ENCODE results near the gene BRINP1.

The BRINP1 gene

GRCh38 chr9:119368681-119369581 is at the start of gene BRINP1:
Gene BRINP1, minus strand, starts transcription at chr9:119369435. Its CDS starts 56,080 bp downstream, at chr9:119313355.
- TF ChIP-seq CTCF (conservative IDR thresholded peaks at IDR 0.05; ENCODE audit: low read length) = no peak
- peak; percentile 19 for DNase-seq (ENCODE audit: low read depth)
- peak within 1 kb of the TSS; percentile 58 for H3K4me3 ChIP-seq (ENCODE audit: low read length)

GRCh38 chr9:119418721-119419120 is 49.5 kb upstream of the BRINP1 start:
- no peak overlapping the region for H3K4me3 ChIP-seq (ENCODE audit: low read length)
- TF ChIP-seq CTCF (conservative IDR thresholded peaks at IDR 0.05; ENCODE audit: low read length) = no peak

GRCh38 chr9:119416793-119417192 is 47.6 kb upstream of the BRINP1 start:
- no peak overlapping the region for H3K4me3 ChIP-seq (ENCODE audit: low read length)
- no peak for DNase-seq (ENCODE audit: low read depth)
- no peak for TF ChIP-seq CTCF (conservative IDR thresholded peaks at IDR 0.05; ENCODE audit: low read length)

More at GRCh38 chr9:119418721-119419120, 49.5 kb upstream of the BRINP1 start:
- no peak for DNase-seq (ENCODE audit: low read depth)

- no peak for DNase-seq (ENCODE audit: low read depth)
- H3K4me3 ChIP-seq (ENCODE audit: low read length) = no peak overlapping the region
- TF ChIP-seq CTCF (conservative IDR thresholded peaks at IDR 0.05; ENCODE audit: low read length) = no peak
Observed at GRCh38 chr9:119412399-119412798, 43.2 kb upstream of the BRINP1 start.

GRCh38 chr9:119409552-119409951 is 40.3 kb upstream of the BRINP1 start:
- no peak for DNase-seq (ENCODE audit: low read depth)
- H3K4me3 ChIP-seq (ENCODE audit: low read length) = no peak overlapping the region
- no peak for TF ChIP-seq CTCF (conservative IDR thresholded peaks at IDR 0.05; ENCODE audit: low read length)

GRCh38 chr9:119400606-119401005 is 31.4 kb upstream of the BRINP1 start:
- H3K4me3 ChIP-seq (ENCODE audit: low read length) = no peak overlapping the region
- TF ChIP-seq CTCF (conservative IDR thresholded peaks at IDR 0.05; ENCODE audit: low read length) = no peak
- no peak for DNase-seq (ENCODE audit: low read depth)

GRCh38 chr9:119398350-119398749 is 29.1 kb upstream of the BRINP1 start:
- no peak for DNase-seq (ENCODE audit: low read depth)
- TF ChIP-seq CTCF (conservative IDR thresholded peaks at IDR 0.05; ENCODE audit: low read length) = no peak
- no peak overlapping the region for H3K4me3 ChIP-seq (ENCODE audit: low read length)
